ENCODE data around the gene GRM5.
A peak's percentile ranks its signal among the peaks of the same experiment; 100 is the strongest.

GRM5 gene

DNA sequence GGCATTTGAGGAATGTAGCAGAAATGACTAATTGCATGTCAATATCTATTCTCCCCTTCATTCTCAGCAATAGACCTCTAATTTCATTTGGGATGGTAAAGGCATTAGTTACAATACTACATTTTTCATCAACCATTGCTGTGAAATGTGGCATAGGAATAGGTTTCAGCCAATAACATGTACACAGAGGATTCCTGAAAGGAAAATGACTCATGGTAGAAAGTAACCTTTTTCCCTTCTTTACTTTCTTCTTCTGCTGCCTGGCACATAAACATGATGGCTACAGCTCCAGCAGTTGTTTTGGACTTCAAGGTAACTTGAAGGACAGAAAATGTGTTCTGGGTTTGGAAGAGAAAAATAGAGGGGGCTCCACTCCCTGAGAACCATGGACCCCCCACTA, 496.4 kb downstream of the GRM5 start:
- in situ Hi-C loops (cut with MboI; ENCODE audit: low pct_unique_long_range_greater_than_20kb, low sequenced_read_pairs, unreplicated experiment): no loop called here
- DNase-seq (ENCODE audit: low spot score): no peak
- TF ChIP-seq CTCF (IDR thresholded peaks at IDR 0.05; ENCODE audit: extremely low read depth, insufficient read depth, missing control alignments): no peak

DNA sequence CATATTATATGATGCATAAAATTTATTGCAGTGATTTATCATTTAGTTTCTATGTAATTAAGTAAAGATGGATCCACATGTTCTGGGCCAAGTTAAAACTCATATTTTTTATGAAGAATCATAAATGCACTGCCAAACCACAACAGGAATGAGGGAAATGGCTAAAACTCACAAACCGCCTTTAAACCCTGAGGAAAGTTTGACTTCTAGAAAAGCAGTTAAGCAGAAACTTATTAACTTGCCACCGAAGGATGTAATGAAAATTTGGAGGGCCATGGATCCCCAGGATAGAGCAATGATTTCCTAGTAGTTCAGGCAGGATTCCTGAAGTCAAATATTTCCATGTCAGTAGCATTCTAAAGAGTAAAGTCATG, 510.0 kb downstream of the GRM5 start:
- in situ Hi-C loops (cut with MboI; ENCODE audit: low pct_unique_long_range_greater_than_20kb, low sequenced_read_pairs, unreplicated experiment): no loop called here
- no peak for DNase-seq (ENCODE audit: low spot score)
- no peak for TF ChIP-seq CTCF (IDR thresholded peaks at IDR 0.05; ENCODE audit: extremely low read depth, insufficient read depth, missing control alignments)

DNA sequence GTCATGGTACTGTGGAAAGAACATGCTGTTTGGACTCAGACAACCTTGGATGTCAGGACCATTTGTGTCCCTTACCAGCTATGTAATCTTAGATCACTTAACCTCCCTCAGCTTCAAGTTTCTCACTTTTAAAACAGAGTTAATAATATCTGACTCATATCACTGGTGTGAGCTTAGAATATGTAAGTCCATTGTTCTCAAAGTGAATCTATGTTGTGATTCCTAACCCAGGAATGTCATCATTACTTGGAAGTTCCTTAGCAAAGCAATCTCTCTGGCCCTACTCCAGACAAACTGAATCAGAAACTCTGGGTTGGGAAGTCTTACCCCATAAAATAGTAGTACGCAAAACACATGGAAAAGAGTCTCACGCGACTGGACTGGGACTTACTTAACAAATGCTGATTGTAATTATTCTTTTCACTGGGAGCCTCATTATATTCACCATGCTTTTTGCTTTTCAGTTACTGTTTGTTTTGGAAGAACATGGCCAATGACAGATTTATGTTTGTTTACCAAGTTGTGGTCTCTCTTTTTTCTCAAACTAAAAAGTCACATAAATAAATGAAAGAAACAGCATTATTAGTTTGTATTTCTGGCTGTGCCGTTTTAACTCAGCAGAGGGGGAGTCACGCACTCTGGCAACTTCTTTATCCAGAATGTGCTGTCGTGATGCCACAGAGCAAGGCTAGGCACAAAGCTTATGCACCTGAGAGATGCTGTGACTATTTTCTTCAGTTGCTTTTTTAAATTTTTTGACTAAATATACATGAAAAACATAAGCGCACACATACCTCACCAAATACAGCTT, 510.6 kb downstream of the GRM5 start:
- TF ChIP-seq CTCF (IDR thresholded peaks at IDR 0.05; ENCODE audit: extremely low read depth, insufficient read depth, missing control alignments): no peak
- in situ Hi-C loops (cut with MboI; ENCODE audit: low pct_unique_long_range_greater_than_20kb, low sequenced_read_pairs, unreplicated experiment): no loop called here
- DNase-seq (ENCODE audit: low spot score): no peak

GRCh38 chr11:88553204-88553603, 512.6 kb downstream of the GRM5 start:
- TF ChIP-seq CTCF (IDR thresholded peaks at IDR 0.05; ENCODE audit: extremely low read depth, insufficient read depth, missing control alignments): no peak
- DNase-seq (ENCODE audit: low spot score): no peak
- in situ Hi-C loops (cut with MboI; ENCODE audit: low pct_unique_long_range_greater_than_20kb, low sequenced_read_pairs, unreplicated experiment): no loop called here

DNA sequence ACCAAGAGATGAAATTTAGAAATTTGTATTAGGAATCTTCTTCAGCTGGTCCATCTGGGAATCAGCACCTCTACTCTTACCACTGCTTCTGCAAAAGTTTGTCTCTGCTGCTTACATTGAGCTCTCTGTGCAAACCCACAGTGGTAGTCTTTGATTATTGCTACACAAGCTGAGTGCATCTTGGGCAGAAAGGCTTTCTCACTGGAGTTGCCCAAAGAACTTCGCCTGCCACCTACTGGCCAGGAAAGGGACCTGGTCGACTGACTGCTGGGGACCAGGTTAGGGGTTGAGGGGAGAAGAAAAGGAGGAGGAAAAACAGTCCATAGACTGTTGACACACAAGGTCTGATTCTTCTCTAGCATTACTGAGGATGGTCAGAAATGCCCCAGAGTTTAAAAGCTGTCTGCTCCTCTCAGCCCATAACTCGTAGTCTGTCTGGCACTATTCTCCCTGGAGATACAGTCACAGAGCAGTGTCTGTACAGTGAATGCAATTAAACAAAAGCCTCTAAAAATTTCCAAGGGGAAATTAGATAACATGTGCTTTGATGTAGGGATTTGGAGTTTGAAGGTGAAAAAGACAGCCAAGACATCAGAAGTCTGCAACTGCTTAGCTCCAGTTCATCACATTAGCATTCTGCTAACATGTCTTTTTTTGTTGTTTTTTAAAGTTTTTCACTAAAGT, 513.3 kb downstream of the GRM5 start:
- peak; percentile 84 for TF ChIP-seq CTCF (IDR thresholded peaks at IDR 0.05; ENCODE audit: extremely low read depth, insufficient read depth, missing control alignments)
- in situ Hi-C loops (cut with MboI; ENCODE audit: low pct_unique_long_range_greater_than_20kb, low sequenced_read_pairs, unreplicated experiment): no loop called here
- DNase-seq (ENCODE audit: low spot score): peak; percentile 26

GRCh38 chr11:88544656-88545280, 521.0 kb downstream of the GRM5 start:
- in situ Hi-C loops (cut with MboI; ENCODE audit: low pct_unique_long_range_greater_than_20kb, low sequenced_read_pairs, unreplicated experiment): loop anchor here (25.0 kb wide), 2 partner anchors 432 to 532 kb away; no protein-coding TSS in a partner anchor
- no peak for DNase-seq (ENCODE audit: low spot score)
- TF ChIP-seq CTCF (IDR thresholded peaks at IDR 0.05; ENCODE audit: extremely low read depth, insufficient read depth, missing control alignments): no peak

Measured in GM13977 (cell line).